ENCODE results near the gene ESRRA.

DNA sequence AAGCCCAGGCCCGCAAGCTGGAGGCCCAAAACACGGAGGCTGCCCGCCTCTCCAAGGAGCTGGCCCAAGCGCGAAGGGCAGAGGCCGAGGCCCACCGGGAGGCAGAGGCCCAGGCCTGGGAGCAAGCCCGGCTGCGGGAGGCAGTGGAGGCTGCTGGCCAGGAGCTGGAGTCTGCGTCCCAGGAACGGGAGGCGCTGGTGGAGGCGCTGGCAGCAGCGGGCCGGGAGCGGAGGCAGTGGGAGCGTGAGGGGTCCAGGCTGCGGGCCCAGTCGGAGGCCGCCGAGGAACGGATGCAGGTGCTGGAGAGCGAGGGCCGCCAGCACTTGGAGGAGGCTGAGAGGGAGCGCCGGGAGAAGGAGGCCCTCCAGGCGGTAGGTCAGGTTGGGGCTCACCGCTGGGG is 39.5 kb downstream of the ESRRA start:
- TF ChIP-seq, protein P1, sequence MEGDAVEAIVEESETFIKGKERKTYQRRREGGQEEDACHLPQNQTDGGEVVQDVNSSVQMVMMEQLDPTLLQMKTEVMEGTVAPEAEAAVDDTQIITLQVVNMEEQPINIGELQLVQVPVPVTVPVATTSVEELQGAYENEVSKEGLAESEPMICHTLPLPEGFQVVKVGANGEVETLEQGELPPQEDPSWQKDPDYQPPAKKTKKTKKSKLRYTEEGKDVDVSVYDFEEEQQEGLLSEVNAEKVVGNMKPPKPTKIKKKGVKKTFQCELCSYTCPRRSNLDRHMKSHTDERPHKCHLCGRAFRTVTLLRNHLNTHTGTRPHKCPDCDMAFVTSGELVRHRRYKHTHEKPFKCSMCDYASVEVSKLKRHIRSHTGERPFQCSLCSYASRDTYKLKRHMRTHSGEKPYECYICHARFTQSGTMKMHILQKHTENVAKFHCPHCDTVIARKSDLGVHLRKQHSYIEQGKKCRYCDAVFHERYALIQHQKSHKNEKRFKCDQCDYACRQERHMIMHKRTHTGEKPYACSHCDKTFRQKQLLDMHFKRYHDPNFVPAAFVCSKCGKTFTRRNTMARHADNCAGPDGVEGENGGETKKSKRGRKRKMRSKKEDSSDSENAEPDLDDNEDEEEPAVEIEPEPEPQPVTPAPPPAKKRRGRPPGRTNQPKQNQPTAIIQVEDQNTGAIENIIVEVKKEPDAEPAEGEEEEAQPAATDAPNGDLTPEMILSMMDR (IDR thresholded peaks at IDR 0.05), result no peak
- no peak for TF ChIP-seq POLR2A (IDR thresholded peaks at IDR 0.05)

Data from Peyer's patch (tissue), 4 donors.